GM12878 (cell line): ENCODE measurements around the gene MMEL1. TPM values are rescaled to one million over a fixed set of nuclear protein-coding genes. Genes with fewer than 3 reads are reported as not detected.

Experiments
- ATAC-seq: fragments of 200-7000 bp; cut with Tn5 transposase; 3 replicates; pipeline ENCODE4 v1.9.1; 2020; ENCODE audit warnings: mild to moderate bottlenecking, moderate library complexity
- BruUV-seq: library from RNA; stranded (reverse); fragments of 400-500 nt; replicated peaks from 2 replicates; lab custom pipeline; 2021; lab: Mats Ljungman, UMichigan
- CTCF ChIA-PET: fragments of 300-600 bp; sonication (Branson Sonifier 250); formaldehyde crosslinking; extraction: SDS; loops from one replicate; lab custom pipeline; 2021; ENCODE audit warnings: inconsistent platforms; lab: Yijun Ruan, JAX
- POLR2A ChIA-PET: fragments of 350-600 bp; formaldehyde crosslinking; extraction: SDS; loops from one replicate; lab custom pipeline; 2021; ENCODE audit warnings: inconsistent platforms; lab: Charles Lee
- RAD21 ChIA-PET: fragments of 300-600 bp; sonication (Branson Sonifier 250); formaldehyde crosslinking; loops from one replicate; lab custom pipeline; 2023; ENCODE audit warnings: antibody characterized with exemption; ENCODE audit not compliant: unreplicated experiment; lab: Charles Lee
- SMC1A ChIA-PET: fragments of 300-600 bp; sonication (Branson Sonifier 250); formaldehyde crosslinking; loops from one replicate; lab custom pipeline; 2023; ENCODE audit not compliant: unreplicated experiment, uncharacterized antibody; lab: Charles Lee
- DNase-seq: peaks from one replicate; pipeline ENCODE4 v3.0.0-alpha.2; 2011; ENCODE audit warnings: low read depth, low spot score
- FAIRE-seq: peaks from 3 replicates; lab custom pipeline; 2011; peaks lifted over from hg19 to GRCh38; lab: Jason Lieb, UNC
- H2AFZ ChIP-seq: 2 replicates; pipeline ENCODE4 v1.6.0; 2011; ENCODE audit warnings: low read depth, low read length, control low read depth; ENCODE audit not compliant: control insufficient read depth
- H3K27ac ChIP-seq: 2 replicates; pipeline ENCODE4 v1.5.1; 2011; ENCODE audit warnings: control low read depth; ENCODE audit not compliant: control insufficient read depth, insufficient read depth
- H3K27me3 ChIP-seq, 2 experiments: replicated peaks in 1 of 2; 2 replicates each; pipeline versions ENCODE4 v1.6.0 to v1.6.1; 2011; ENCODE audit warnings: low read length in 1 of 2; ENCODE audit not compliant: control insufficient read depth in 2 of 2, insufficient read depth in 2 of 2
- H3K36me3 ChIP-seq, 2 experiments: 2 replicates each; pipeline ENCODE4 v1.5.1; 2011; ENCODE audit warnings: low read length in 1 of 2; ENCODE audit not compliant: control insufficient read depth in 2 of 2, insufficient read depth in 2 of 2
- H3K4me1 ChIP-seq: 2 replicates; pipeline ENCODE4 v1.6.1; 2011; ENCODE audit warnings: mild to moderate bottlenecking, low read length, moderate library complexity, mixed read lengths; ENCODE audit not compliant: control insufficient read depth, insufficient read depth
- H3K4me2 ChIP-seq: 2 replicates; pipeline ENCODE4 v1.6.0; 2011; ENCODE audit warnings: control low read depth; ENCODE audit not compliant: control insufficient read depth, insufficient read depth
- H3K4me3 ChIP-seq: fragments of 200-600 bp; sonication (generic); 2 replicates; pipeline ENCODE4 v1.5.1; 2016
- H3K79me2 ChIP-seq: 2 replicates; pipeline ENCODE4 v1.6.0; 2011; ENCODE audit warnings: low read length; ENCODE audit not compliant: control insufficient read depth, insufficient read depth
- H3K9ac ChIP-seq: 2 replicates; pipeline ENCODE4 v1.8.0; 2011; ENCODE audit warnings: low read length, control low read depth, mixed read lengths; ENCODE audit not compliant: control insufficient read depth, insufficient read depth
- H3K9me3 ChIP-seq: replicated peaks from 3 replicates; pipeline ENCODE4 v1.5.1; 2011; ENCODE audit warnings: mild to moderate bottlenecking, low read length; ENCODE audit not compliant: control insufficient read depth, insufficient read depth
- H4K20me1 ChIP-seq: 2 replicates; pipeline ENCODE4 v1.6.0; 2011; ENCODE audit not compliant: control insufficient read depth, insufficient read depth
- IKZF1 ChIP-seq: fragments of 450-650 bp; conservative IDR thresholded peaks from 2 replicates; pipeline ENCODE4 v1.6.1; 2017; ENCODE audit warnings: antibody characterized with exemption, mild to moderate bottlenecking
- SPI1 ChIP-seq: IDR thresholded peaks from 2 replicates; pipeline ENCODE4 v1.6.1; 2011; ENCODE audit warnings: low read depth, mild to moderate bottlenecking, low read length, moderate library complexity, borderline replicate concordance; ENCODE audit not compliant: insufficient read depth
- SREBF1 ChIP-seq: IDR thresholded peaks from 2 replicates; pipeline ENCODE4 v1.6.1; 2012; ENCODE audit warnings: mild to moderate bottlenecking, low read length
- WGBS: methylation state at CpG from one replicate; pipeline ENCODE4 v1.1.6; 2016; ENCODE audit warnings: low lambda C conversion rate; ENCODE audit not compliant: insufficient replicate concordance, insufficient coverage; ENCODE audit errors: missing lambda C conversion rate; 5-methylcytosine and 5-hydroxymethylcytosine counted together
- in situ Hi-C: fragments of 300-500 bp; cut with MboI; formaldehyde crosslinking; loops from 9 replicates; pipeline ENCODE4 v1.14.3; 2018; ENCODE audit warnings: mixed read lengths
- intact Hi-C: fragments of 100-400 bp; cut with micrococcal nuclease; formaldehyde crosslinking; loops from one replicate; pipeline ENCODE4 v1.14.2; 2022; ENCODE audit not compliant: unreplicated experiment
- polyA plus RNA-seq, 11 experiments: library from polyadenylated mRNA; depleted of rRNA in 4 of 11; unstranded in 6 of 11; stranded (reverse) in 5 of 11; fragments of >200 nt; fragmentation: Nextera tagmentation in 4 of 11; fragmentation: Illumina TruSeq in 1 of 11; extraction: Ambion mirVana in 4 of 11; extraction: Trizol in 1 of 11; gene quantifications; 1 replicate in 1 of 11; 2 replicates in 10 of 11; pipeline versions ENCODE4 v1.2.1 to v1.2.3, GENCODE V29; 2011 to 2016; ENCODE audit warnings: inconsistent platforms in 2 of 11, missing spikeins in 2 of 11, low read depth in 1 of 11
- total RNA-seq, 4 experiments: library from RNA; depleted of rRNA in 3 of 4; stranded (reverse); fragments of >200 nt in 3 of 4; fragmentation: Illumina TruSeq in 1 of 4; extraction: Trizol in 1 of 4; gene quantifications; 2 replicates each; pipeline versions ENCODE4 v1.2.1 to v1.2.3, GENCODE V29; 2013 to 2021
- TF ChIP-seq, protein P1 (sequence below): IDR thresholded peaks from 2 replicates; pipeline ENCODE4 v1.6.1; 2011; ENCODE audit warnings: low read depth, low read length, improper control_type of control experiment, borderline replicate concordance

Gene MMEL1
- total and polyA plus RNA-seq, 10 of the 15 experiments (the other 5 are each of a cell fraction or from before 2014, with no cell fraction given): 0.11 TPM; not detected in 9

DNA sequence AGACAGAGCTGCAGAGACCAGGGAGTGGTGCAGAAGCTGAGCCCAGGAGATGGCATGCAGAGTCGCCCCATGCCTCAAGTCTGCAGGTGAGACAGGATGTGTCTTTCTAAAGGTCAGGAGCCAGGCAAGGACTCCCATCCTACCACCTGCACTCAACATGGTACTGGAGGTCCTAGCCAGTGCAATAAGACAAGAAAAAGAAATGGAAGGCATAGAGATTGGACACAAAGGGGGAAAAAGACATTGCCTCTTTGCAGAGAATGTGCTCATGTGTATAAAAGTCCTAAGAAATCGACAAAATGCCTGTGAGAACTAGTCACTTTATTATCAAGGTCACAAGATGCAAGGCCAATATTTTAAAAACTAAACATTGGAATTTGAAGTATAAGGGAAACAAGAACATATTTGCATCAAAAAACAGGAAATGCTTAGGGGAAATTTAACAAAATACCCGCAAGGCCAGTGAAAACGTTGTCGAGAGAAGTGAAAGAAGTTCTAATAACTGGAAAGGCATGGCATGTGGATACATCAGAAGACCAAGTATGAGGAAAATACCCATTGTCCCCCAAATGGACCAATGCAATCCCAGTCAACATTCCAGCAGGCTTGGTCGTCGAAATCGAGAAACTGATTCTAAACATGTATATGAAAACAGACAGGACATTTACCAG is 59.4 kb downstream of the MMEL1 start:
- in situ Hi-C loops (no loop called here), intact Hi-C loops (no loop called here)
- no peak for ATAC-seq

DNA sequence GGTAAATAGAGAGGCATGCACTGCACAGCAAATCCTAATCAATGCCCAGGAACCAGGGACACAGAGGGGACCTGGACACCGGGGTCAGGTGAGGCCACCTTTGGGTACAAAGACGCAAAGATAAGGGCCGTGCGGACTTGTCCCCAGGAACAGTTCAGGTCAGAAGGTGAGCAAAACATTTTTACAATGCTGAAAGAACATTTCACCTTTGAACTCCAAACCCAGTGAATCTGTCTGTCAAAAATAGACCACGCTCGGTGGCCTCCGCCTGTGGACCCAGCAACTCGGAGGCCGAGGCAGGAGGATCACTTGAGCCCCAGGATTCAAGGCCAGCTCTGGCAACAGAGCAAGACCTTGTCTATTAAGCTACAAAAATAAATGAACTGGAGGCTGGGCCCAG is 61.5 kb downstream of the MMEL1 start:
- Histone ChIP-seq H3K4me3 (no peak overlapping the region), H3K9ac (no peak overlapping the region), H3K9me3 (peaks cover 2% of the 10 kb centered on the region; the same call in 1 of the 3 replicates), H3K36me3 (no peaks in the 10 kb centered on the region), H3K79me2 (no peaks in the 10 kb centered on the region), H3K4me1 (peaks cover 10% of the 10 kb centered on the region), H2AFZ (no peak overlapping the region), H3K27ac (no peak overlapping the region), H4K20me1 (no peaks in the 10 kb centered on the region), H3K27me3 (no peaks in the 10 kb centered on the region), H3K4me2 (no peak overlapping the region)
- TF ChIP-seq IKZF1: no peak
- TF ChIP-seq, protein P1, sequence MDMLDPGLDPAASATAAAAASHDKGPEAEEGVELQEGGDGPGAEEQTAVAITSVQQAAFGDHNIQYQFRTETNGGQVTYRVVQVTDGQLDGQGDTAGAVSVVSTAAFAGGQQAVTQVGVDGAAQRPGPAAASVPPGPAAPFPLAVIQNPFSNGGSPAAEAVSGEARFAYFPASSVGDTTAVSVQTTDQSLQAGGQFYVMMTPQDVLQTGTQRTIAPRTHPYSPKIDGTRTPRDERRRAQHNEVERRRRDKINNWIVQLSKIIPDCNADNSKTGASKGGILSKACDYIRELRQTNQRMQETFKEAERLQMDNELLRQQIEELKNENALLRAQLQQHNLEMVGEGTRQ: no peak
- ChIA-PET POLR2A (interaction anchor here (1.1 to 2.0 kb wide), 4 partner anchors 13 to 24 kb away, joined by 3 to 5 read pairs (median 3); partner anchors contain the start of gene TNFRSF14), CTCF (interaction anchor here (1.1 kb wide), 1 partner anchor 10 kb away, joined by 4 read pairs; no protein-coding TSS in a partner anchor), SMC1A (interaction anchor here (0.9 to 1.5 kb wide), 2 partner anchors 14 to 15 kb away, joined by 3 read pairs; partner anchors contain the start of gene TNFRSF14), RAD21 (no interaction called here)
- BruUV-seq: no TSS peak
- ATAC-seq: no peak
- intact Hi-C loops: no loop called here
- WGBS: 91% methylated on average over 9 of the region's 9 CpGs
- FAIRE-seq: no peak
- in situ Hi-C loops: no loop called here
- no peak for DNase-seq

More for the DNA sequence above, 59.4 kb downstream of the MMEL1 start:
- 50% methylated on average over 8 of the region's 8 CpGs for WGBS
- Histone ChIP-seq H3K36me3 (no peaks in the 10 kb centered on the region), H3K9me3 (peaks cover 2% of the 10 kb centered on the region; the same call in 1 of the 3 replicates), H3K27me3 (no peaks in the 10 kb centered on the region), H3K4me2 (no peak overlapping the region), H3K4me3 (no peak overlapping the region), H3K4me1 (peaks cover 23% of the 10 kb centered on the region), H3K79me2 (no peaks in the 10 kb centered on the region; the same call in 1 of the 2 replicates), H2AFZ (no peak overlapping the region), H3K27ac (no peak overlapping the region), H3K9ac (no peak overlapping the region), H4K20me1 (no peaks in the 10 kb centered on the region)
- ChIA-PET SMC1A (interaction anchor here (0.9 to 2.4 kb wide), 2 partner anchors 11 to 15 kb away, joined by 3 to 8 read pairs; no protein-coding TSS in a partner anchor), CTCF (interaction anchor here (1.9 kb wide), 1 partner anchor 17 kb away, joined by 6 read pairs; the partner anchor contains the start of gene TNFRSF14), RAD21 (no interaction called here), POLR2A (interaction anchor here (1.0 to 2.0 kb wide), 2 partner anchors 13 to 17 kb away, joined by 3 to 5 read pairs; partner anchors contain the start of gene TNFRSF14)
- DNase-seq (no peak), FAIRE-seq (no peak)
- BruUV-seq: no TSS peak
- peak; percentile 13; the same call in 1 of the 2 replicates for TF ChIP-seq SPI1
- TF ChIP-seq SREBF1: no peak
